ENCODE results near the gene MPV17. TPM values are rescaled to one million over a fixed set of nuclear protein-coding genes. Genes with fewer than 3 reads are reported as not detected.
A peak's percentile ranks its signal among the peaks of the same experiment; 100 is the strongest.

The MPV17 gene
- total and polyA plus RNA-seq, 2 of the 13 experiments (the other 11 are each of a cell fraction or from before 2014, with no cell fraction given) = 48.9 to 129 TPM

- no peak; the same call in 1 of the 2 replicates for TF ChIP-seq ZNF318 (CRISPR knock-in tag; IDR thresholded peaks at IDR 0.05)
- peak; percentile 95; the same call in 1 of the 2 replicates for TF ChIP-seq KDM5B (CRISPR knock-in tag; IDR thresholded peaks at IDR 0.05; ENCODE audit: borderline replicate concordance)
- peak; percentile 87 for TF ChIP-seq ZZZ3 (CRISPR knock-in tag; IDR thresholded peaks at IDR 0.05; ENCODE audit: borderline replicate concordance)
- no peak for TF ChIP-seq PLRG1 (conservative IDR thresholded peaks at IDR 0.05)
- TF ChIP-seq ZNF121 (CRISPR knock-in tag; IDR thresholded peaks at IDR 0.05) = peak; percentile 90
- TF ChIP-seq PPARG (CRISPR knock-in tag; conservative IDR thresholded peaks at IDR 0.05) = peak; percentile 69
- no peak for TF ChIP-seq GLMP (CRISPR knock-in tag; IDR thresholded peaks at IDR 0.05; ENCODE audit: borderline replicate concordance)
- TF ChIP-seq ZNF101 (CRISPR knock-in tag; IDR thresholded peaks at IDR 0.05; ENCODE audit: borderline replicate concordance, low read depth) = peak; percentile 21; the same call in 1 of the 2 replicates
- peak; percentile 40 for TF ChIP-seq SNAPC4 (CRISPR knock-in tag; IDR thresholded peaks at IDR 0.05)
- 0 out of 2 replicates have a peak, but pooled peaks have one; percentile 68 for TF ChIP-seq ZNF468 (CRISPR knock-in tag; IDR thresholded peaks at IDR 0.05)
- TF ChIP-seq MATR3 (CRISPR knock-in tag; IDR thresholded peaks at IDR 0.05) = no peak
- no peak for TF ChIP-seq IKZF1 (IDR thresholded peaks at IDR 0.05)
- TF ChIP-seq ZNF598 (CRISPR knock-in tag; IDR thresholded peaks at IDR 0.05; ENCODE audit: borderline replicate concordance) = peak; percentile 65; the same call in 1 of the 2 replicates
- TF ChIP-seq ATF7-NPFF (CRISPR knock-in tag; IDR thresholded peaks at IDR 0.05; ENCODE audit: low read depth) = peak; percentile 98
Observed at GRCh38 chr2:27370026-27370815, 47.3 kb upstream of the MPV17 start, which contains the start of the genes EIF2B4 and SNX17 (continued).

Data from HepG2 (cell line).